ENCODE data around the gene NBDY. TPM values are rescaled to one million over a fixed set of nuclear protein-coding genes. Genes with fewer than 3 reads are reported as not detected.
A peak's percentile ranks its signal among the peaks of the same experiment; 100 is the strongest.

Gene NBDY
- total RNA-seq, 2 donors from 2014 or later = 57.7 to 66.5 TPM

GRCh38 chrX:56783450-56783831, 54.4 kb downstream of the NBDY start:
- peak overlapping the region in 1 of 2 donors; percentile 83 for H3K4me3 Mint-ChIP-seq
- peaks cover 0 to 2% of the 10 kb centered on the region in 2 donors for H3K36me3 Mint-ChIP-seq (ENCODE audit: insufficient read depth in 2 of 2)
- ATAC-seq (replicated peaks in 1 of 2) = peak in 1 of 2 donors; percentile 37
- H3K27me3 Mint-ChIP-seq (ENCODE audit: low read depth) = no peaks in the 10 kb centered on the region
- no peak overlapping the region for H3K27ac Mint-ChIP-seq
- H3K9me3 Mint-ChIP-seq = no peaks in the 10 kb centered on the region
- peaks cover 52% of the 10 kb centered on the region for H3K4me1 Mint-ChIP-seq (ENCODE audit: low read depth)
- DNase-seq = peak in 1 of 2 donors; percentile 75

GRCh38 chrX:56783996-56784620, 55.1 kb downstream of the NBDY start:
- ATAC-seq (replicated peaks in 1 of 2) = no peak
- Mint-ChIP-seq H3K27me3 (ENCODE audit: low read depth) (no peaks in the 10 kb centered on the region), H3K27ac (no peak overlapping the region), H3K9me3 (no peaks in the 10 kb centered on the region), H3K4me1 (ENCODE audit: low read depth) (peaks cover 52% of the 10 kb centered on the region), H3K4me3 (no peak overlapping the region), H3K36me3 (ENCODE audit: insufficient read depth in 2 of 2) (peaks cover 0 to 2% of the 10 kb centered on the region in 2 donors)
- DNase-seq = no peak

DNA sequence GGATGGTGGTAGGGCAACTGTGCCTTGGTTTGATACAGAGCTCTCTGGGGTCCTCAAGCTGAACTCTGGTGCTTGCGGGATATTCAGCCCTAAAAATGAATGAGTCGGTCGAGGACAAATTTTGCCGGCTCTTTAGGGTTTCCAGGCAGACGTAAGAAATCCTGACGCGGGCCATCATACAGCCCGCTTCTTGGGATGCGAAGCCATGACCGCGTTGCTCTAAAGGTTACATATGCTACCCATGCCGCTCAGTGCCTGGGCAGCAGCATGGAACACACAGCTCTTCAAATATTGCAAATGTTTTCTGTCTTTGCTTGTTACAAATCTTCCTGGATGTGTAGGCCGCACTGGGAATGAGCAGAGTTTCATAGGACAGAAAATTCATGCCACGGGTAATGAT, 55.6 kb downstream of the NBDY start:
- H3K4me1 Mint-ChIP-seq (ENCODE audit: low read depth) = peaks cover 52% of the 10 kb centered on the region
- no peak overlapping the region for H3K4me3 Mint-ChIP-seq
- H3K27ac Mint-ChIP-seq = no peak overlapping the region
- ATAC-seq (replicated peaks in 1 of 2) (no peak), DNase-seq (no peak)
- H3K9me3 Mint-ChIP-seq = no peaks in the 10 kb centered on the region
- H3K36me3 Mint-ChIP-seq (ENCODE audit: insufficient read depth in 2 of 2) = peaks cover 0 to 2% of the 10 kb centered on the region in 2 donors
- no peaks in the 10 kb centered on the region for H3K27me3 Mint-ChIP-seq (ENCODE audit: low read depth)

- peaks cover 52% of the 10 kb centered on the region for H3K4me1 Mint-ChIP-seq (ENCODE audit: low read depth)
- no peaks in the 10 kb centered on the region for H3K27me3 Mint-ChIP-seq (ENCODE audit: low read depth)
- peaks cover 0 to 3% of the 10 kb centered on the region in 2 donors for H3K36me3 Mint-ChIP-seq (ENCODE audit: insufficient read depth in 2 of 2)
- H3K9me3 Mint-ChIP-seq = no peaks in the 10 kb centered on the region
- H3K27ac Mint-ChIP-seq = no peak overlapping the region
- ATAC-seq (replicated peaks in 1 of 2) = no peak
- H3K4me3 Mint-ChIP-seq = no peak overlapping the region
- DNase-seq = no peak
Observed at GRCh38 chrX:56785442-56785841, 56.4 kb downstream of the NBDY start.

DNA sequence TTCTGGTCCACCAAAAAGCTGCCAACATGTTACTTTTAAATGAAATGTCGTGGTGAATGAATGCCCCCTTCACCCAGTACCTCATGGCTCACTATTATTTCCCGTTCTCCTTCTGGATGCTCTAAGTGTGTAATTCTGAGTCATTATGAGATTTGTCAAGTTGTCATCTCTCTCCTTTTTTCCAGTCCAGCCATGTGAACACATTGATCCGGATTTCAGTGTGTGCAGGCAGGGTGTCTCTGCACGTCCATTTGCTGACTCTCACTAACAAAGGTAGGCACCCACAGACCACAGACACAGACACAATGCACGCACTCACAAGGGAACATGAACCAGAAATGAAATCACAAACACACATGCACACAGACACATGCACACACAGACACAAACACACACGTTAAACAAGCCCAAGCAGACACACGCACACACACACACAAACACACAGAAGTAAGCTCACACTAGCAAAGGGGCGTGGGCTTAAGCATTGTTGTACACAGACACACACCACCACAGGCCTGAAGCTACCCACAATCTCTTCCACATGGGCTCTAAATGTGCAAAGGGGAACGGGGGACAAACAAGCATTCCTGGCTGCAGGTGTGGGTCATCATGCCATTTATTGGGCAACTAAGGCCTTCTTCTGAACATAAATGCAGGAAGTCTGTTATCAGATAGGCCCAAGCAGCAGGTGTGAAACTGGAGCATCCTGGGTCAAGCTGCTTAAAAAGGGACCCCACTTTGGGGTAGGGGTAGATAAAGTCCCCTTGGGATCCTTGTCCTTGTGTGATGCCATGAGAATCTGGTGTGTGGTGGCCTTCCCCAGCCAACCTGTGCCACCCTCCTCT, 58.1 kb downstream of the NBDY start:
- Mint-ChIP-seq H3K4me3 (no peak overlapping the region), H3K27me3 (ENCODE audit: low read depth) (no peaks in the 10 kb centered on the region)

DNA sequence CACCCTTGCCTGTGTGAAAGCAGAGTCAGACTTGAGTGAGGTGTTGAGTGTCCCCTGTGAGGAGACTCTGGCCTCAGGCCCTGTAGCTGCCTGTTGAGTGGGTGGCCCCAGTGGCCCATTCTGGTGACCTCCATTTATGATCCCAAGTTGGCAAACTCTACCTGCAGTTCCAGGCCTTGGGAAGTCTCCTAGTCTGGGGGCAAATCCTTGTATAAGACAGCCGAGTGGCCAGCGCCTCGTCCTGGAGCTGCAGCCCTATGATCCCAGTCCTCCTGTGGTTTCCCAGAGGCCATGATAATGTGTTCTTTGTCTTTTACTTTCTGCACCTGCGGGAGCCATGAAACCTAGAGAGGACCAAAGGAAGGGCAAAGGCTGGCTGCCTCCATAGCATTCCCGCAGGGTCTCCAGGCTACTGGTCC, 58.7 kb downstream of the NBDY start:
- Mint-ChIP-seq H3K27me3 (ENCODE audit: low read depth) (no peaks in the 10 kb centered on the region), H3K9me3 (no peaks in the 10 kb centered on the region), H3K36me3 (ENCODE audit: insufficient read depth in 2 of 2) (peaks cover 0 to 7% of the 10 kb centered on the region in 2 donors), H3K27ac (no peak overlapping the region), H3K4me3 (no peak overlapping the region), H3K4me1 (ENCODE audit: low read depth) (peaks cover 47% of the 10 kb centered on the region)
- ATAC-seq (replicated peaks in 1 of 2) = no peak
- no peak for DNase-seq

More for the DNA sequence above, 58.1 kb downstream of the NBDY start:
- Mint-ChIP-seq H3K4me1 (ENCODE audit: low read depth) (peaks cover 48% of the 10 kb centered on the region), H3K36me3 (ENCODE audit: insufficient read depth in 2 of 2) (peaks cover 0 to 3% of the 10 kb centered on the region in 2 donors), H3K9me3 (no peaks in the 10 kb centered on the region), H3K27ac (no peak overlapping the region)
- ATAC-seq (replicated peaks in 1 of 2) (no peak), DNase-seq (no peak)

GRCh38 chrX:56788229-56788628, 59.2 kb downstream of the NBDY start:
- H3K27me3 Mint-ChIP-seq (ENCODE audit: low read depth) = no peaks in the 10 kb centered on the region
- H3K4me3 Mint-ChIP-seq = peak overlapping the region in 1 of 2 donors; percentile 57
- no peak overlapping the region for H3K27ac Mint-ChIP-seq
- peaks cover 42% of the 10 kb centered on the region for H3K4me1 Mint-ChIP-seq (ENCODE audit: low read depth)
- peaks cover 0 to 7% of the 10 kb centered on the region in 2 donors for H3K36me3 Mint-ChIP-seq (ENCODE audit: insufficient read depth in 2 of 2)
- no peaks in the 10 kb centered on the region for H3K9me3 Mint-ChIP-seq
- ATAC-seq (replicated peaks in 1 of 2) (peak in 1 of 2 donors; percentile 28), DNase-seq (peak in 1 of 2 donors; percentile 39)

- H3K9me3 Mint-ChIP-seq = no peaks in the 10 kb centered on the region
- no peak overlapping the region for H3K27ac Mint-ChIP-seq
- peaks cover 0 to 7% of the 10 kb centered on the region in 2 donors for H3K36me3 Mint-ChIP-seq (ENCODE audit: insufficient read depth in 2 of 2)
- peak in 1 of 2 donors; percentile 76 for ATAC-seq (replicated peaks in 1 of 2)
- peak in 1 of 2 donors; percentile 72 for DNase-seq
- peaks cover 37% of the 10 kb centered on the region for H3K4me1 Mint-ChIP-seq (ENCODE audit: low read depth)
- no peaks in the 10 kb centered on the region for H3K27me3 Mint-ChIP-seq (ENCODE audit: low read depth)
- H3K4me3 Mint-ChIP-seq = peak overlapping the region in 1 of 2 donors; percentile 57
Observed at GRCh38 chrX:56788717-56789122, 59.7 kb downstream of the NBDY start.

- H3K4me1 Mint-ChIP-seq (ENCODE audit: low read depth) = peaks cover 36% of the 10 kb centered on the region
- ATAC-seq (replicated peaks in 1 of 2) = no peak
Observed at GRCh38 chrX:56789518-56790070, 60.6 kb downstream of the NBDY start.

GRCh38 chrX:56790778-56791177, 61.7 kb downstream of the NBDY start:
- H3K36me3 Mint-ChIP-seq (ENCODE audit: insufficient read depth in 2 of 2) = peaks cover 0 to 7% of the 10 kb centered on the region in 2 donors
- no peak overlapping the region for H3K27ac Mint-ChIP-seq
- no peaks in the 10 kb centered on the region for H3K27me3 Mint-ChIP-seq (ENCODE audit: low read depth)
- H3K4me1 Mint-ChIP-seq (ENCODE audit: low read depth) = peaks cover 36% of the 10 kb centered on the region
- no peak for ATAC-seq (replicated peaks in 1 of 2)
- H3K9me3 Mint-ChIP-seq = no peaks in the 10 kb centered on the region
- DNase-seq = no peak
- H3K4me3 Mint-ChIP-seq = no peak overlapping the region

More at GRCh38 chrX:56789518-56790070, 60.6 kb downstream of the NBDY start:
- Mint-ChIP-seq H3K4me3 (no peak overlapping the region), H3K27ac (no peak overlapping the region), H3K36me3 (ENCODE audit: insufficient read depth in 2 of 2) (peaks cover 0 to 7% of the 10 kb centered on the region in 2 donors), H3K27me3 (ENCODE audit: low read depth) (no peaks in the 10 kb centered on the region), H3K9me3 (no peaks in the 10 kb centered on the region)
- no peak for DNase-seq

GRCh38 chrX:56791456-56791855, 62.4 kb downstream of the NBDY start:
- Mint-ChIP-seq H3K36me3 (ENCODE audit: insufficient read depth in 2 of 2) (peaks cover 0 to 7% of the 10 kb centered on the region in 2 donors), H3K4me3 (no peak overlapping the region)
- no peak for ATAC-seq (replicated peaks in 1 of 2)

DNA sequence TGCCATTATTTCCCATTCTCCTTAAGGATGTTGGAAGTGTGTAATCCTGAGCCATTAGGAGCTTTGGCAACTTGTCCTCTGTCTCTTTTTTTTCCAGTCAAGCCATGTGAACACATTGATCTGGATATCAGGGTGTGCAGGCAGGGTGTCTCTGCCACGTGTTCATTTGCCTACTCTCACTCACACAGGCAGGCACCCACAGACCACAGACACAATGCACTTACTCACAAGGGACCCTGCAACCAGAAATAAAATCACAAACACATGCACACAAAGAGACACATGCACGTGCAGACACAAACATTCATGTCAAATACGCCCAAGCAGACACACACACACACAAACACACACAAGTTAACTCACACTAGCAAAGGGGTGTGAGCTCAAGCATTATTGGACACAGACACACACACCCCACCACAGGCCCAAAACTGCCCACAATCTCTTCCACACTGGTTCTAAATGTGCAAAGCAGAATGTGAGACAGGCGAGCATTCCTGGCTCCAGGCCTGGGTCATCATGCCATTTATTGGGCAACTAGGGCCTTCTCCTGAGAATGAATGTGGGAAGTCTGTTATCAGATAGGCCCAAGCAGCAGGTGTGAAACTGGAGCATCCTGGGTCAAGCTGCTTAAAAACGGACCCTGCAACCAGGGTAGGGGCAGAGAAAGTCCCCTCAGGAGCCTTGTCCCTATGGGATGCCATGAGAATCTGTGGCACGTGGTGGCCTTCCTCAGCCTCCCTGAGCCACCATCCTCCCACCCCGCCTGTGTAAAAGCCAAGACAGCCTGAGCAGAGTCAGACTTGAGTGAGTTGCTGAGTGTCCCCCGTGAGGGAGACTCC, 63.4 kb downstream of the NBDY start:
- ATAC-seq (replicated peaks in 1 of 2) (no peak), DNase-seq (no peak)
- Mint-ChIP-seq H3K27me3 (ENCODE audit: low read depth) (no peaks in the 10 kb centered on the region), H3K4me3 (no peak overlapping the region), H3K9me3 (no peaks in the 10 kb centered on the region), H3K36me3 (ENCODE audit: insufficient read depth in 2 of 2) (peaks cover 0 to 5% of the 10 kb centered on the region in 2 donors), H3K4me1 (ENCODE audit: low read depth) (peaks cover 30% of the 10 kb centered on the region), H3K27ac (no peak overlapping the region)

More at GRCh38 chrX:56791456-56791855, 62.4 kb downstream of the NBDY start:
- Mint-ChIP-seq H3K27me3 (ENCODE audit: low read depth) (no peaks in the 10 kb centered on the region), H3K27ac (no peak overlapping the region), H3K9me3 (no peaks in the 10 kb centered on the region), H3K4me1 (ENCODE audit: low read depth) (peaks cover 31% of the 10 kb centered on the region)
- DNase-seq = no peak
